H9 (cell line): Measurements from ENCODE around the gene CAPSL. TPM values are rescaled to one million over a fixed set of nuclear protein-coding genes. Genes with fewer than 3 reads are reported as not detected.

ENCODE experiments used
- DNase-seq: peaks from one replicate; pipeline ENCODE4 v3.0.0-alpha.2; 2017
- H2AFZ ChIP-seq: one replicate; pipeline ENCODE4 v1.6.1; 2013; ENCODE audit warnings: mild to moderate bottlenecking, low read length, control low read depth, moderate library complexity
- H2AK5ac ChIP-seq: 2 replicates; pipeline ENCODE4 v1.6.1; 2013; ENCODE audit warnings: low read length, control low read depth, mixed read lengths; ENCODE audit not compliant: insufficient read length
- H2BK120ac ChIP-seq: one replicate; pipeline ENCODE4 v1.6.1; 2013; ENCODE audit warnings: low read depth, mild to moderate bottlenecking, low read length, control low read depth, inconsistent platforms; ENCODE audit not compliant: poor library complexity, severe bottlenecking
- H2BK12ac ChIP-seq: 2 replicates; pipeline ENCODE4 v1.6.1; 2013; ENCODE audit warnings: low read length, control low read depth, mixed read lengths, low read depth; ENCODE audit not compliant: insufficient read length
- H2BK15ac ChIP-seq: 2 replicates; pipeline ENCODE4 v1.6.1; 2013; ENCODE audit warnings: low read depth, low read length, control low read depth
- H2BK20ac ChIP-seq: one replicate; pipeline ENCODE4 v1.6.1; 2013; ENCODE audit warnings: low read depth, mild to moderate bottlenecking, low read length, control low read depth, inconsistent platforms; ENCODE audit not compliant: poor library complexity, severe bottlenecking
- H2BK5ac ChIP-seq: 2 replicates; pipeline ENCODE4 v1.6.1; 2013; ENCODE audit warnings: low read length, control low read depth, mixed read lengths; ENCODE audit not compliant: insufficient read length
- H3K14ac ChIP-seq: 2 replicates; pipeline ENCODE4 v1.6.1; 2013; ENCODE audit warnings: low read length, control low read depth; ENCODE audit not compliant: insufficient read depth
- H3K18ac ChIP-seq: 2 replicates; pipeline ENCODE4 v1.6.1; 2013; ENCODE audit warnings: low read depth, mild to moderate bottlenecking, mixed read lengths, low read length, control low read depth; ENCODE audit not compliant: insufficient read length
- H3K23ac ChIP-seq: 2 replicates; pipeline ENCODE4 v1.6.1; 2013; ENCODE audit warnings: low read length, control low read depth, mixed read lengths, low read depth; ENCODE audit not compliant: insufficient read length
- H3K23me2 ChIP-seq: 2 replicates; pipeline ENCODE4 v1.6.1; 2013; ENCODE audit warnings: low read depth, mild to moderate bottlenecking, mixed read lengths, low read length, control low read depth; ENCODE audit not compliant: insufficient read length, poor library complexity, severe bottlenecking
- H3K27ac ChIP-seq: 2 replicates; pipeline ENCODE4 v1.5.1; 2013; ENCODE audit warnings: low read length, control low read depth, mixed read lengths, low read depth; ENCODE audit not compliant: insufficient read length
- H3K27me3 ChIP-seq: 2 replicates; pipeline ENCODE4 v1.6.1; 2013; ENCODE audit warnings: low read length, control low read depth, inconsistent platforms; ENCODE audit not compliant: insufficient read depth
- H3K4ac ChIP-seq: 2 replicates; pipeline ENCODE4 v1.6.1; 2013; ENCODE audit warnings: low read depth, mild to moderate bottlenecking, control low read depth, inconsistent platforms, low read length, moderate library complexity
- H3K4me1 ChIP-seq: 2 replicates; pipeline ENCODE4 v1.6.1; 2013; ENCODE audit warnings: low read length, control low read depth, inconsistent platforms; ENCODE audit not compliant: insufficient read depth
- H3K4me2 ChIP-seq: 2 replicates; pipeline ENCODE4 v1.6.1; 2013; ENCODE audit warnings: low read length, control low read depth, mixed read lengths; ENCODE audit not compliant: insufficient read length, insufficient read depth
- H3K56ac ChIP-seq: 2 replicates; pipeline ENCODE4 v1.6.1; 2013; ENCODE audit warnings: low read depth, mild to moderate bottlenecking, mixed read lengths, low read length, control low read depth; ENCODE audit not compliant: insufficient read length
- H3K79me1 ChIP-seq: 2 replicates; pipeline ENCODE4 v1.6.1; 2013; ENCODE audit warnings: low read depth, mild to moderate bottlenecking, moderate library complexity, low read length, control low read depth, inconsistent platforms; ENCODE audit not compliant: insufficient read depth, poor library complexity, severe bottlenecking
- H3K79me2 ChIP-seq: 2 replicates; pipeline ENCODE4 v1.6.1; 2013; ENCODE audit warnings: low read length, control low read depth, inconsistent platforms; ENCODE audit not compliant: insufficient read depth
- H3K9ac ChIP-seq: 2 replicates; pipeline ENCODE4 v1.6.1; 2013; ENCODE audit warnings: low read length, control low read depth, mixed read lengths; ENCODE audit not compliant: insufficient read length; ENCODE audit errors: extremely low read depth
- H3K9me3 ChIP-seq: one replicate; pipeline ENCODE4 v1.6.1; 2013; ENCODE audit warnings: low read depth, low read length, inconsistent platforms; ENCODE audit not compliant: control insufficient read depth
- H3T11ph ChIP-seq: one replicate; pipeline ENCODE4 v1.6.1; 2013; ENCODE audit warnings: mild to moderate bottlenecking, low read length, control low read depth, inconsistent platforms
- H4K20me1 ChIP-seq: one replicate; pipeline ENCODE4 v1.6.1; 2013; ENCODE audit not compliant: control insufficient read depth, insufficient read length, insufficient read depth
- H4K5ac ChIP-seq: 2 replicates; pipeline ENCODE4 v1.6.1; 2013; ENCODE audit warnings: low read depth, mild to moderate bottlenecking, mixed read lengths, low read length, control low read depth; ENCODE audit not compliant: insufficient read length
- H4K8ac ChIP-seq: replicated peaks from 2 replicates; pipeline ENCODE4 v1.6.1; 2013; ENCODE audit warnings: low read length, control low read depth, mixed read lengths, low read depth; ENCODE audit not compliant: insufficient read length
- H4K91ac ChIP-seq: 2 replicates; pipeline ENCODE4 v1.6.1; 2013; ENCODE audit warnings: low read depth, mild to moderate bottlenecking, moderate library complexity, mixed read lengths, low read length, control low read depth; ENCODE audit not compliant: insufficient read length
- H3K27ac Mint-ChIP-seq, 3 experiments: 2 replicates in 2 of 3; 3 replicates in 1 of 3; pipeline ENCODE4 v1.8.0; 2020 to 2021; ENCODE audit warnings: mixed read lengths in 3 of 3, mild to moderate bottlenecking in 1 of 3, moderate library complexity in 1 of 3
- H3K27me3 Mint-ChIP-seq: 2 replicates; pipeline ENCODE4 v1.8.0; 2021; ENCODE audit warnings: low read depth, mild to moderate bottlenecking, moderate library complexity, mixed read lengths
- H3K36me3 Mint-ChIP-seq, 3 experiments: 2 replicates in 2 of 3; 3 replicates in 1 of 3; pipeline ENCODE4 v1.8.0; 2020 to 2021; ENCODE audit warnings: low read depth in 3 of 3, mixed read lengths in 3 of 3; ENCODE audit not compliant: insufficient read depth in 1 of 3
- H3K4me1 Mint-ChIP-seq, 2 experiments: 2 replicates each; pipeline ENCODE4 v1.8.0; 2020; ENCODE audit warnings: mixed read lengths in 2 of 2
- H3K4me3 Mint-ChIP-seq, 2 experiments: 2 replicates in 1 of 2; 3 replicates in 1 of 2; pipeline ENCODE4 v1.8.0; 2020 to 2021; ENCODE audit warnings: mild to moderate bottlenecking in 2 of 2, mixed read lengths in 2 of 2, moderate library complexity in 1 of 2
- H3K9me3 Mint-ChIP-seq, 2 experiments: 2 replicates in 1 of 2; 3 replicates in 1 of 2; pipeline ENCODE4 v1.8.0; 2020; ENCODE audit warnings: mild to moderate bottlenecking in 2 of 2, mixed read lengths in 2 of 2, moderate library complexity in 1 of 2
- WGBS: extraction: QIAGEN DNeasy Blood & Tissue Kit; methylation state at CpG from one replicate; pipeline ENCODE4 v1.1.7; 2013; ENCODE audit warnings: missing lambda C conversion rate, low lambda C conversion rate, mixed read lengths; ENCODE audit not compliant: insufficient read length; ENCODE audit errors: extremely low coverage; 5-methylcytosine and 5-hydroxymethylcytosine counted together
- total RNA-seq: library from RNA; stranded (reverse); gene quantifications from 2 replicates; pipeline ENCODE4 v1.2.1, GENCODE V29; 2021
- TF ChIP-seq, protein P1 (sequence below): fragments of 200-600 bp; sonication (generic); conservative IDR thresholded peaks from 3 replicates; pipeline ENCODE4 v1.8.0; 2021; ENCODE audit warnings: antibody characterized with exemption, mild to moderate bottlenecking

CAPSL gene
- total RNA-seq, 1 experiment from 2014 or later = not detected

DNA sequence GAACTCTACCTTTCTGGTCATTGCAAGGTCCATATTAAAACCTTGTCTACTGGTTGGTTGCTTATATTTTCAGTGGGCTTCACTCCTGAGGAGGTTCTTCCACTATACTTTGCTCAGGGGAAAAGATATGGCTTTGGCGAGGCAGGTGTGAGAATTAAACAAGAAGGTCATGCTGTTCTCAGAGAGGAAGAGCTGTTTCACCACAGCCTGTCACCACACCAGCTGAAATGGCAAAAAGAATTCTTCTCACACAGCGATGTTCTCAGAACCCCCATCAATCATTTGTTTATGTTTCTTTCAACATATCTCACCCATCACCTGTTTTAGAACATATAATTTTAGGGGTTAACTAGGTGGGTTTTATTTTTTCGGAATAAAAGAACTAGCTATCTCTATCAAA, 38.6 kb downstream of the CAPSL start:
- Histone ChIP-seq H2BK15ac (no peak overlapping the region), H4K20me1 (no peaks in the 10 kb centered on the region), H3T11ph (no peak overlapping the region), H3K23ac (no peak overlapping the region), H3K4me2 (no peak overlapping the region), H2BK12ac (no peak overlapping the region), H3K9ac (no peak overlapping the region), H4K91ac (no peak overlapping the region), H2AK5ac (no peak overlapping the region), H3K23me2 (no peaks in the 10 kb centered on the region), H2AFZ (no peak overlapping the region), H3K14ac (no peak overlapping the region), H2BK20ac (no peak overlapping the region), H3K18ac (no peak overlapping the region), H3K9me3 (no peaks in the 10 kb centered on the region), H4K8ac (no peak overlapping the region), H3K27ac (no peak overlapping the region), H3K79me1 (no peaks in the 10 kb centered on the region), H4K5ac (no peak overlapping the region), H3K56ac (no peak overlapping the region), H3K27me3 (no peaks in the 10 kb centered on the region), H3K79me2 (no peaks in the 10 kb centered on the region), H2BK5ac (no peak overlapping the region), H3K4me1 (no peaks in the 10 kb centered on the region), H2BK120ac (no peak overlapping the region), H3K4ac (no peak overlapping the region)
- peaks cover 5 to 6% of the 10 kb centered on the region in 2 experiments; a peak in 4 of 5 replicates for H3K9me3 Mint-ChIP-seq
- H3K27me3 Mint-ChIP-seq = no peaks in the 10 kb centered on the region; the same call in 1 of the 2 replicates
- no peak overlapping the region for H3K27ac Mint-ChIP-seq
- no peak for DNase-seq
- TF ChIP-seq, protein P1, sequence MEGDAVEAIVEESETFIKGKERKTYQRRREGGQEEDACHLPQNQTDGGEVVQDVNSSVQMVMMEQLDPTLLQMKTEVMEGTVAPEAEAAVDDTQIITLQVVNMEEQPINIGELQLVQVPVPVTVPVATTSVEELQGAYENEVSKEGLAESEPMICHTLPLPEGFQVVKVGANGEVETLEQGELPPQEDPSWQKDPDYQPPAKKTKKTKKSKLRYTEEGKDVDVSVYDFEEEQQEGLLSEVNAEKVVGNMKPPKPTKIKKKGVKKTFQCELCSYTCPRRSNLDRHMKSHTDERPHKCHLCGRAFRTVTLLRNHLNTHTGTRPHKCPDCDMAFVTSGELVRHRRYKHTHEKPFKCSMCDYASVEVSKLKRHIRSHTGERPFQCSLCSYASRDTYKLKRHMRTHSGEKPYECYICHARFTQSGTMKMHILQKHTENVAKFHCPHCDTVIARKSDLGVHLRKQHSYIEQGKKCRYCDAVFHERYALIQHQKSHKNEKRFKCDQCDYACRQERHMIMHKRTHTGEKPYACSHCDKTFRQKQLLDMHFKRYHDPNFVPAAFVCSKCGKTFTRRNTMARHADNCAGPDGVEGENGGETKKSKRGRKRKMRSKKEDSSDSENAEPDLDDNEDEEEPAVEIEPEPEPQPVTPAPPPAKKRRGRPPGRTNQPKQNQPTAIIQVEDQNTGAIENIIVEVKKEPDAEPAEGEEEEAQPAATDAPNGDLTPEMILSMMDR = no peak
- no peaks in the 10 kb centered on the region for H3K36me3 Mint-ChIP-seq
- H3K4me1 Mint-ChIP-seq = 0 out of 4 replicates have a peak, but pooled peaks cover 0 to 3% of the 10 kb centered on the region in 2 experiments
- no peak overlapping the region for H3K4me3 Mint-ChIP-seq
- no CpG with 5 or more reads among the region's 3 CpGs for WGBS
